PC-9 (cell line): Measurements from ENCODE around the gene SMOC2.

ENCODE experiments used
- CTCF ChIP-seq: fragments of 200-600 bp; sonication (generic); conservative IDR thresholded peaks from 2 replicates; pipeline ENCODE4 v1.6.1; 2017; ENCODE audit warnings: mixed run types, antibody characterized with exemption, mild to moderate bottlenecking, moderate library complexity
- EZH2 ChIP-seq: fragments of 200-600 bp; sonication (generic); IDR thresholded peaks from 2 replicates; pipeline ENCODE4 v1.8.0; 2017; ENCODE audit warnings: antibody characterized with exemption, low read depth

- TF ChIP-seq CTCF (no peak), EZH2 (no peak)
Observed at GRCh38 chr6:168582571-168582981, 141.6 kb downstream of the SMOC2 start.
